ENCODE results near the gene TMX3.

TMX3 gene

DNA sequence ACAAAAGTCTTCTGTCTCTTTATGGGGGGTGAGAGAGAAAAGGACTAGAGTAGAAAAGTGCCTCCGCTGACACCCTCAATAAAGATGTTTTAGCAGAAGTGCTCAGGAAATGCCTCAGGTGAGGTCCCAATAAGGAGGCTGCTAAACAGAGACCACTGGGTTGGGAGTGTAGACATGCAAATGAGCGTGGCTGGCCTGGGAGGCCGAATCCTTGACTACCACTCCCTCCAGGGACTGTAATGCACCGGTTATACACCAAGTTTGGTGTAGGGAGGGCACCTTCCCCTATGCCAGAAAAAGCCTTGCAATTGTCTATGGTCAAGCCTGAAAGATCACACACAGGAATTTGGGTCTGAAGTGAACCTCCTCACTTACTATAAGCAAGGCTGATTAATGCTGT, 1.8 kb downstream of the TMX3 start:
- no peak for DNase-seq (ENCODE audit: low read depth, low spot score)

DNA sequence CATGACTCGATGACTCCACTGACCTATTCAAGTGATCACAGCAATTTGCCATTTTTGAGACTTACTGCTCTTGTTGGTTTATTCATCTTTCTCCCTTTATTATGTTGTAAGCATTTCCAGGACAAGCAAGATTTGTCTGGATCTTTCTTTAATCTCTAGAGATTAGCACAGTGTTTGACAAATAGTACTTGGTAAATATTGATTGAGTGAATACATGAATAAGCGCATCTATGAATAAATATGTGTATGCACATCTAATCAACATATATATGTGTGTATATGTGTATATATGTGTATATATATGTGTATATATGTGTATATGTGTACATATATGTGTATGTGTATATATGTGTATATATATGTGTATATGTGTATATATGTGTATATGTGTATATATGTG, 7.3 kb downstream of the TMX3 start:
- no peak for DNase-seq (ENCODE audit: low read depth, low spot score)

DNA sequence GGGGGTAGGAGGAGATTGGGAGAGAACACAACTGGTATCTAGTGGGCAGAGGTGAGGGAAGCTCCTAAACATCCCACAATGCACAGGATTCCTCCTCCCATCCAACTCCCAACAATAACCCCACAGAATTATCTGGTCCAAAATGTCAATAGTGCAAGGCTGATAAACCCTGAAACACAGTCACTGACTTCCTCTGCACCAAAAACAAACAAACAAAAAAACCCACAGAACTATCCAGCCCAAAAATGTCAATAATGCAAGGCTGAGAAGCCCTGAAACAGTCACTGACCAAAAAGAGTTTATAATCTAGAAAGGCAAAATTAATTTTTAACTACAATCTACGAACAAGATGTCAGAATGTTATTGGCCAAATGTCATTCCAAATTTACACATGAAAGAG, 9.8 kb downstream of the TMX3 start:
- no peak for DNase-seq (ENCODE audit: low read depth, low spot score)

DNA sequence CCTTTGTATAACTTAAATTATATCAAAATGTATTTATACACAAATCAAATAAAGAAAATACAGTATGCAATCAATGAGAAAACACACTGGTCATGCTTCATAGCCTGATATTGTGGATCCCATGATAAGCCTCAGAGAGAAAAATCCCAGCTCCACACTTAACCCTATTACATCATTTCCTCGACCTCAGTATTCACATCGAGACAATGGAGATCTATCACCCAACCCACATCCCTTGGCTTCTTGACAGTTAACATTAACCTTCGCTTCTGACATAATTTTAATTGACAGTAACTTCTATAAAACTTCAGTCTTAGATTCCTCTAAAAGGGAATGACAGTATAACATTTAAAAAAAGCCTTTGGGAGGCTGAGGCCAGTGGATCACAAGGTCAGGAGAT, 11.6 kb downstream of the TMX3 start:
- no peak for DNase-seq (ENCODE audit: low read depth, low spot score)

DNA sequence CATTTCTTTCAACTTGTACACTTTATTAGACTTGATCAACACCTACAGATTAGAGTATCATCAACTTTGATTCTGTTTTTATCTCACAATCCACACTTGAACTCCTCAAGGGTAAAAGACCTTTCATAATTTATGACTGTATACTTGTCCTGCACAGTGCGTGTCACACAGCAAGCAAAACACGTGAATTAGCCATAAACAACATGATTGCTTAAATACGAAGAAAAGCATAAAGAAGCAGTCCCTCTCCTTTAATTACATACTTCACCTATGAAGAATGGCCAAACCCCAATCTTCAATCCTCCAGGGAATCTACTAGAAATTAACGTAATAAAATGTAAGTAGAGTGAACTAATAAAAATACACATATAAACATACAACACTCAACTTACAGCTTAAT, 13.6 kb downstream of the TMX3 start:
- no peak for DNase-seq (ENCODE audit: low read depth, low spot score)

DNA sequence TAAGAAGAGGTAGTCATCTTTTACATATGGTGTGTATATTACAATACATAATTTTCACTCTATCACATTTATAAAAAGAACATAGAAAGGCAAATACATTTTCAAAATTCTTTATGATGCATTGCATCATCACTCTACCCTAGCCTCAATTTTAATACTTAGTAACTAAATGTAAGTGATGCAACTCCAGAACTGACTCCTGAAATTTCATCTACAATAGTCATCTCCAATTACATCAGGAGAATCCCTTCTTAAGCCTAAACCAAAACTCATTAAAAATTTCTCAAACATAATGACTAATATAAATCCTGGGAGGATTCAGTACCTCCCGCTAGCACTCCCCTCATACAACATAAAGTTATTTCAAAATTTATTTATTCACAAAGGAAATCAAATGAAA, 15.9 kb downstream of the TMX3 start:
- no peak for DNase-seq (ENCODE audit: low read depth, low spot score)

DNA sequence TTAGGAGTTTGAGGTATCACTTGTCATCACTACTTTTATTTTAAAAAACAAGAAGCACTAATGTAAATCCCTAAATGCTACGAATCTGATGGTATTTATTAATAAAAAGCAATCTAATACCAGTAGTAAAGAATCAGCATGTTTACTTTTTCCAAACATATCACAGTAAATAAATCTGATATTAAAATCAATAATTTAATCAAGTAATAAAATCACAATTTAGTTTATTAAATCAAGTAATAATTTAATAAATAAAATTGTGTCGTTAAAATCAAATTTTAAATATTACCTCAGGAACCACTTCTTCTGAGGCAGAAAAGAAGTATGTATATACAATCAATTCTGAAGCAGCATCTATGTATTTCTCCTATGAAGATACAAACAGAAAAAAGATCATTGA, 18.0 kb downstream of the TMX3 start:
- no peak for DNase-seq (ENCODE audit: low read depth, low spot score)

DNA sequence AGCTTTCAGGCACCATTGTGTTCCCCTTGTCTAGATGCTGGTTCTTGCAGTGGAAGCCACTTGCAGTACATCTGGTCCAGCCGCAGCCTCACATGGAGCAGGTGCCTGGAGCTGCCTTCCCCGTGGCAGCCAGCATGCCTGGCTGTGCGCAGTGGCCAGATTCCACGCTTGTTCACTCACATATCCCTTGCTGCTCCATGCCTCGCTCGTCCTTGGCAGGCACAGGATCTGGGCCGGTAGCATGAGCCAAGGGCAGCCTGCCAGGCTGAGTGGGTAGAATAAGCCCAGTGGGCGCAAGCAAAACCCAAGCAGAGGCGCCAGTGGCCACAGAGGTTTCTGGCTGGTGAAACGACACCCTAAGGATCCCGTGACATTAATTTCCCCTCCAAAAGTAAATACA, 20.6 kb downstream of the TMX3 start:
- DNase-seq (ENCODE audit: low read depth, low spot score), result no peak

DNA sequence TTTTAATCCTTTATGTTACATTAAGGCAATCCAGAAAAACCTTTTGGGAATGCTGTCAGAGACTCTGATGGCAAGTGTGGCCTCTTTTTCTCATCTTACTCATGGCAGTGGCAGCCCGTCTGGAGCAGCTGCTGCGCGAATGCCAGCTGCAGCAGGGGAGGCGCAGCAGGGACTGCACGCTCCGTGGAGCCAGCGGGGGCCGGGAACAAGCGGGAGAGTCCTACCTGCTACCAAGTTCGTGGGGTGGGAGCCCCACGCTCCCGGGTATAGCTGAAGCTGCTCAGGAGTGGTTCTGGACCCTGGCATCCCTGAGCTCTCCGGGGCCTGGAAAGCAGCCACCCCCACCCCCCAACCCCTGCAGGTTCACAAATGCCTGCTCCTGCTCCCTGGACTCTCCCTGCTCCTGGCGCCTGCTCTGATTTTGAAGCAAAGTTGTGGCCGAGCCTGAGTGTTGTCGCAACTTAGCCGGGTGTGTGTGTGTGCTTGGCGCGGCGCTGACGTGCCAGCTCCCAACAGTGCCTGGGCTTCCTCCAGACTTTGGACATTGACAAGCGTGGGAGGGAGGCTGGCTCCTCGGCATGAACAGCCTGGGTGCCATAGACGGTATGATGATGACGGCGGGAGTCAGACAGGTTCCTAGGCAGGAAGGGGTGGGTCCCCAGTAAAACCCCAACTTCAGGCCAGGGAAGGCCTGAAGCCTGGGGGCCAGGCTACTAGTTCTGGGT, 21.7 kb downstream of the TMX3 start:
- DNase-seq (ENCODE audit: low read depth, low spot score), result no peak

DNA sequence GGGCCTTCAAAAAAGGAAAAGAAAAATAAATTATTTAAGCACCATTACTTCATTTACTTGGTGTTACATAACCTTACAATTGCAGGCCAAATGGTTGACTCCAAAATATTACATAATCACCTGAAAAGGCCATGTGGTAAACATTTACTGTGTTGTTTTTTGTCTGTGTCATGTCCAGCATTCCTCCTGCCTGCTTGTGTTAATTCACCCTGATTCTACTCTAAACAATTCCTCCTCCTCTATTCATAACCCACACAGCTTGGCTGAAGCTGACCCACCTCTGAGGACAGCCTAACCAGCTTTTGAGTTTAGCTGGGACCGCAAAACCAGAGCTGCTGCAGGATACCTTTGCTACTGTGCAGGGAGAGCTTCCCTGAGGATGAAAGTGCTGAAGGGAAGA, 35.4 kb downstream of the TMX3 start:
- no peak for DNase-seq (ENCODE audit: low read depth, low spot score)

DNA sequence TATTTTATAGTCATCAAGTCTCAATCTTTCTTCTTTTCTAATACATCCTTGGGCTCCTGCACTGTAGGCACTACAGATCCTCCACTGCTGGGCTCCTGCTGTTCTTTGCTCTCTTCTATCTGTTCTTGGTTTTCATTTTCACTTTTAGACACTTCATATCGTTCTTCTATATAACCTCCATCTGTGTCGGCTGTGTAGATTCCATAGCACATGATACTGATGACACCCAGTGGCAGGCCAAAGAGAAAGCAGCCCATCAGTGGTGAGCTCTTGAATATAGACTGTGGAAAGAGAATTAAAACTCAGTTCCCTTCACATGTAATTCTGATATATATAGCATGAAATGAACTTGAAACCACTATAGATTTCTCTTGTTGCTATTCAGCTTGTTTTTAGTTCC, 38.0 kb downstream of the TMX3 start:
- no peak for DNase-seq (ENCODE audit: low read depth, low spot score)

DNA sequence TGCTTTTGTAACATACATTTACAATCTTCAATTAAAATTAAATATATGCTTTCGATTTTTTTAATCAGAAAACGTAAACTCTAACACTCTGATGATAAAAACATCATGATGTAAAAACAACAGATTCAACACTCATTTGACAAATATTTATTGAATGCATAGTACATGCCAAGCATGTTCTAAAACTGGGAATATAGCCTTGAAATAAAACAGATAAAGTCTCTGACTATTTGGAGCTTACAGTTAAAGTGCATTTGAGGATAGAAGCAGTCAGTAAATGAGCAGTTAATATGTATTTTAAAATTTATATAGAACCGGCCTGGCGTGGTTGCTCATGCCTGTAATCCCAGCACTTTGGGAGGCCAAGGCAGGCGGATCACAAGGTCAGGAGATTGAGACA, 47.8 kb downstream of the TMX3 start:
- DNase-seq (ENCODE audit: low read depth, low spot score), result no peak

DNA sequence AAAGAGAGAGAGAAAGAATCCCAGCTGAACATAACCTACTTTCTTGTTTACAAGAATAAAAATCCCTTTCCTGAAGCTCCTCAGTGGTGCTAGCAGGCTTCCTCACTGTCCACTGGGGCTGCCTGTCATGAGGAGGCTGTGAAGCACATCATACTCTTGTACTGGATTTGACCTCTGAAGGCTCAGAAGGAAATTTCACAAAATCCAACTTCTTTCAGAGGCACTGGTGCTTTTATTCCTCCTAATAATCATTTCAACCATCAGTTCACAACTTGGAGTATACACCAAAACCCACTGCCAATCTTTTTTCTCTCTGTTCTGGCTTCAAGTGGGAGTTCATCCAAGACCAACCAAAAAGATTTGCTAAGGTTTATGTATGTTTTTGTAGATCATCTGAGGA, 48.5 kb downstream of the TMX3 start:
- DNase-seq (ENCODE audit: low read depth, low spot score), result no peak

DNA sequence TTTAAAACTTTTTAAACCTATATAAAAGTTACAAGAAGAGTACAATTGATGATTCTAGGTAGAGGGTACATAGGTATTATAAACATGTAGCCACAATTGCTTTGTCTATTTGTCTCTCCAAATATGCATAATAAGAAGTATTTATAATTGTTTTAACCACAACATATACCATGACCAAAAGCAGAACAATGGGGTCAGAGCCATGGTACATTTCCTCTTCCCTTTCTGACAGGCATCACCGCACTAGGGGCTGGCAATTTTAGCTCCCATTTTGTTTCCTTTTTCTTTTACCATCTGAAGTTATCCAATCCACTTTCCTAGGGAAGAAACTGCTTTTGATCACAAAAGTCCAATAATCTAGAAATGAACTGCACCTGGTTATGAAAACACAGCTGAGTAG, 49.3 kb downstream of the TMX3 start:
- DNase-seq (ENCODE audit: low read depth, low spot score), result no peak

DNA sequence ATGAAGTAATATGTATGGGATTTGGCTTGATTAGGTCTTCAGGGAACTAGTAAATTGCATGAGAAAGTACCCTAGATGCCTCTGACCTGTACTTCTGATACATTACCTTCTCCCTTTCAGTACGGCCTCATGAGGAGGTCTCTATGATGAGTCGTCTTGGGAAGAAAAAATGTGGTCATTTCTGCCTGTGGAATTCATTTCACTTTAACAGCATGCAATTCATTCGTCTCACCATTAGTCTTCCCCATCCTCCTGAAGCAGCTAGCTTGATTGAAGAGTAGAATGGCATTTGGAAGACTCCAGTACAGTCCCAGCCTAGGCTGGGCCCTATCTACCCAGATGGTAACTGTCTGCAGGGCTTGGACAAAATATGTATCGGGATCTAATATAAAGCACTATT, 52.2 kb downstream of the TMX3 start:
- no peak for DNase-seq (ENCODE audit: low read depth, low spot score)

DNA sequence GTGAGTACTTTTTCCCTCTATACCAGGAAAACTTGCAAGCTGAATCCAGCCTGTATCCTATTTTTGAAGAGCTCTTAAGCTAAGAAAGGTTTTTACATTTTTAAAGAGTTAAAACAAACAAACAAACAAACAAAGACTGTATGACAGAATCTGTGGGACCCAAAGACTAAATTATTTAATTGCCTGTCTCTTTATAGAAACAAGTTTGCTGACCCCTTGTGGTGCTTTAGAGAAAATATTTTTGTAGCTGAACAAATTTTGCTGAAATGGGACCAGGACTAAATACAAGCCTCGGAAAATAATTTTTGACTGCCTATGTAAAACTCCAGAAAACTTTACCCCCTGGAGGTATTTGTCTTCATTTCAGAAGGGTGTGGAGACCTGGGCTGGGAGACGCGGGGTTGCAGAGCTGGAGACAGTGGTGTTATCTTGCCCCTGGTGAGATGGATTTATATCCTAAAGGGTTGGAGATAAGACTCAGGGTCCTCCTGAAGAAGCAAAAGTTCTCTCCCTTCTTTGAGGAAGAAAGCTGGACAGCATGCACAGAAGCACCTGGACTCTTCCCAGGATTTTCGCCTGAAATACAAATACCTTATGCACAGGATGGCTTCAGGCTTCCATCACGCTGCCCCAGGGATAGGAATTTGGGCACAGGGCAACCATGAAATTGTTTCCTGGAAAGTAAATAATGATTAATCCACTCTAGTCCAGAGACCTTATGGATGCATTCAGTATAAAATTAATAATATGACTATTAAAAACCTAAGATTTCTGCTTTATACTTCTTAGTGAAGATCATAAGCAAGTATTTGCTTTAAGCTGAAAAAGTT, 54.3 kb downstream of the TMX3 start:
- no peak for DNase-seq (ENCODE audit: low read depth, low spot score)

DNA sequence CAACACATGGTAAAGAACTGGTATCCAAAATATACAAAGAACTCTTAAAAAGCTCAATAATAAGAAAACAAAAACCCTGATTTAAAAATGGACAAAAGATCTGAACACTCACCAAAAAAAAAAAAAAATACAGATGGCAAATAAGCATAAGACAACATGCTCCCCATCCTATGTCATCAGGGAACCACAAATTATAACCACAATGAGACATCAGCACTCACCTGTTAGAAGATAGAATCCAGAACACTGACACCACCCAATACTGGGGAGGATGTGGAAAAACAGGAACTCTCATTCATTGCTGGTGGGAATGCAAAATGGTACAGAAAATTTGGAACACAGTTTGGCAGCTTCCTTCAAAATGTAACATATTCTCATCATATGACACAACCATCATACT, 66.7 kb downstream of the TMX3 start:
- DNase-seq (ENCODE audit: low read depth, low spot score), result no peak

DNA sequence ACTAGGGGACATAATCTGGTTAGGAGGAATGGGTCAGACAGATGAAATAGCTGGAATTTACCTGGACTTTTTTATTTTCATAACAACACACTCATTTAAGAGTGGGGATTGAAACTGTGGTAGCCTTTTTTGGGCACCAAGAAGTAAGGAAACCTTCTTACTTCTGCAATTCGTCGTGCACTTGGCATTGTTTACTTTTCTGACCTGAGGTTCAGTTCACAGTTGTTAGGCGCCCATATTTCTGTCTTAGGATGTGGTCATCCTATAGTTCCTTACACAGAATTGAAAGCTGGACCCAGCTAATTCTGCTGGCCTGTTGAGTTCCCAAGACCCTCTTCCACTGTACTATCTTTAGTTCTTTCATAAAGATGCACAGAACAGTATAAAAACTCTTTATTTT, 72.9 kb downstream of the TMX3 start:
- DNase-seq (ENCODE audit: low read depth, low spot score), result no peak

DNA sequence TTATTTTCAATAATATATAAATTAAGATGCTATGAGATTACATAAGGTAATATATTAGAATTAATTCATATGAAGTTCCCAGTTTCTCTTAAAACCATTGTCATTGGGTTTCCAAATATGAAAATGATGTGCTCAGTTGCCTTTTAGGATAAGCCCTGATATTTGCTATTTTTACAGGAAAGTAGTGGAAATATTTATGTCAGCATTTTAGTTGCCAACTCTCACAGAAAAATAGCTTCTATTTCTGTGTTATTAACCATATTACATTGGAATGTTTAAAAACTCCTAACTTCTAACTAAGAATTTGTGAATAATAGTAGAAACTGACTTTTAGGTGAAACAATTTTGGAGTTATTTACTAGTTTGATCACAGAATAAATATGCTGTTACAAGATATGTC, 74.0 kb downstream of the TMX3 start:
- DNase-seq (ENCODE audit: low read depth, low spot score), result no peak

DNA sequence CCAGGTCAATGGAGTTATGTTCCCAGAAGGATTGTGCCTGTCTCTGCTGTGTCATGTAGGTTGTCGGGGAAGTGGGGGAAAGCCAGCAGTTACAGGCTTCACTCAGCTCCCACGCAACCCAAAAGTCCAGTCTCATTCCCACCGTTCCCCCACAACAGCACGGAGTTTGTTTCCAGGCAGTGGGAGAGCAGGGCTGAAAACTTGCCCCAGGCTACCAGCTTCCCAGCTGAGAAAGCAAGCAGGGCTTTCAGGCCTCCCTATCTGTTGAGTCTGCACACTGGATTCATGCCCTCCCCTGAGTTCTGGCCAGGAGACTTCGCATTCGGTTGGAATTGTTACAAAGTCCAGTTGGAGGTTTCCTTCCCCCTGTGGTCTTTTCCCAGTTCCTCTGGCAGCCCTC, 76.3 kb downstream of the TMX3 start:
- DNase-seq (ENCODE audit: low read depth, low spot score), result no peak

DNA sequence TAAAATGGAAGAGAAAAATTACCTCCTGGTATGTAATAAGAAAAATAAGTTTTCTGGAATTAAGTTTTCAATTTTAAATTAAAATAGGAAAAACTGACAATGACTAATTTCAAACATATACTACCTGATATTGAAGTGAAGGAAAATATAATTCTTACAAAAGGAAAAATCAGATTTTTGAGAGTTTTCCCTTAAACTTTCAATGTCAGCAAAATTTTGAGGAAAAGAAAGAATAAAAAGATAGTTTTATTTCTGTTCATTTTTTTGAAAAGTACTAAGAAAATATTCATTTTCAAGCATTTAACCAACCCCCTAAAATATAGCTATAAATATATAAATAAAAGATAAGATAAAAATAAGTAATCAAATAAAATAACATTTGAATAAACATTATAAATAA, 87.1 kb downstream of the TMX3 start:
- DNase-seq (ENCODE audit: low read depth, low spot score), result no peak

Data from iPS DF 19.7 (cell line).